ENCODE data around the gene CEP131.
"Not testable (repeated sequence)": the region's sequence is repeated elsewhere in the genome, so short reads cannot be mapped to it uniquely, and the experiment has no call there.

CEP131 gene

GRCh38 chr17:81162491-81162890, 60.3 kb downstream of the CEP131 start:
- DNase-seq = no peak

GRCh38 chr17:81161972-81162371, 60.8 kb downstream of the CEP131 start:
- DNase-seq = no peak

- no peak for DNase-seq
These were observed 61.2 kb downstream of the CEP131 start for GRCh38 chr17:81161536-81161935.

- DNase-seq = no peak
These were observed 61.9 kb downstream of the CEP131 start for GRCh38 chr17:81160747-81161453.

GRCh38 chr17:81160306-81160705, 62.5 kb downstream of the CEP131 start:
- DNase-seq = no peak

- no peak for DNase-seq
These were observed 63.0 kb downstream of the CEP131 start for GRCh38 chr17:81159611-81160265.

GRCh38 chr17:81158688-81159590, 63.8 kb downstream of the CEP131 start:
- no peak for DNase-seq

- DNase-seq = no peak
These were observed 64.7 kb downstream of the CEP131 start for GRCh38 chr17:81157848-81158687.

- DNase-seq = no peak
These were observed 65.6 kb downstream of the CEP131 start for GRCh38 chr17:81156866-81157805.

- DNase-seq = no peak
These were observed 67.8 kb downstream of the CEP131 start for GRCh38 chr17:81154961-81155360.

- not testable (repeated sequence) for DNase-seq
These were observed 68.7 kb downstream of the CEP131 start for GRCh38 chr17:81154016-81154415.

- DNase-seq = no peak
These were observed 69.4 kb downstream of the CEP131 start for GRCh38 chr17:81153340-81153803.

- DNase-seq = no peak
These were observed 70.4 kb downstream of the CEP131 start for GRCh38 chr17:81152288-81152828.

- DNase-seq = no peak
These were observed 71.5 kb downstream of the CEP131 start for GRCh38 chr17:81151278-81151677.

GRCh38 chr17:81150377-81151077, 72.2 kb downstream of the CEP131 start:
- DNase-seq = no peak

GRCh38 chr17:81148986-81149533, 73.7 kb downstream of the CEP131 start:
- no peak for DNase-seq

- DNase-seq = no peak
These were observed 74.2 kb downstream of the CEP131 start for GRCh38 chr17:81148571-81148970.

GRCh38 chr17:81147701-81148100, 75.1 kb downstream of the CEP131 start:
- DNase-seq = no peak

GRCh38 chr17:81146208-81146607, 76.6 kb downstream of the CEP131 start:
- not testable (repeated sequence) for DNase-seq

GRCh38 chr17:81144423-81144781, 78.4 kb downstream of the CEP131 start:
- DNase-seq = no peak

Measured in activated effector memory CD4-positive, alpha-beta T cell treated with Interleukin-2 at 50 U/mL for 16 hours (primary cell).